H9 (cell line): ENCODE data around the gene RDH12. TPM values are rescaled to one million over a fixed set of nuclear protein-coding genes. Genes with fewer than 3 reads are reported as not detected.

Source experiments
- DNase-seq: peaks from one replicate; pipeline ENCODE4 v3.0.0-alpha.2; 2017
- H2AFZ ChIP-seq: one replicate; pipeline ENCODE4 v1.6.1; 2013; ENCODE audit warnings: mild to moderate bottlenecking, low read length, control low read depth, moderate library complexity
- H2AK5ac ChIP-seq: 2 replicates; pipeline ENCODE4 v1.6.1; 2013; ENCODE audit warnings: low read length, control low read depth, mixed read lengths; ENCODE audit not compliant: insufficient read length
- H2BK120ac ChIP-seq: one replicate; pipeline ENCODE4 v1.6.1; 2013; ENCODE audit warnings: low read depth, mild to moderate bottlenecking, low read length, control low read depth, inconsistent platforms; ENCODE audit not compliant: poor library complexity, severe bottlenecking
- H2BK12ac ChIP-seq: 2 replicates; pipeline ENCODE4 v1.6.1; 2013; ENCODE audit warnings: low read length, control low read depth, mixed read lengths, low read depth; ENCODE audit not compliant: insufficient read length
- H2BK15ac ChIP-seq: 2 replicates; pipeline ENCODE4 v1.6.1; 2013; ENCODE audit warnings: low read depth, low read length, control low read depth
- H2BK20ac ChIP-seq: one replicate; pipeline ENCODE4 v1.6.1; 2013; ENCODE audit warnings: low read depth, mild to moderate bottlenecking, low read length, control low read depth, inconsistent platforms; ENCODE audit not compliant: poor library complexity, severe bottlenecking
- H2BK5ac ChIP-seq: 2 replicates; pipeline ENCODE4 v1.6.1; 2013; ENCODE audit warnings: low read length, control low read depth, mixed read lengths; ENCODE audit not compliant: insufficient read length
- H3K14ac ChIP-seq: 2 replicates; pipeline ENCODE4 v1.6.1; 2013; ENCODE audit warnings: low read length, control low read depth; ENCODE audit not compliant: insufficient read depth
- H3K18ac ChIP-seq: 2 replicates; pipeline ENCODE4 v1.6.1; 2013; ENCODE audit warnings: low read depth, mild to moderate bottlenecking, mixed read lengths, low read length, control low read depth; ENCODE audit not compliant: insufficient read length
- H3K23ac ChIP-seq: 2 replicates; pipeline ENCODE4 v1.6.1; 2013; ENCODE audit warnings: low read length, control low read depth, mixed read lengths, low read depth; ENCODE audit not compliant: insufficient read length
- H3K23me2 ChIP-seq: 2 replicates; pipeline ENCODE4 v1.6.1; 2013; ENCODE audit warnings: low read depth, mild to moderate bottlenecking, mixed read lengths, low read length, control low read depth; ENCODE audit not compliant: insufficient read length, poor library complexity, severe bottlenecking
- H3K27ac ChIP-seq: 2 replicates; pipeline ENCODE4 v1.5.1; 2013; ENCODE audit warnings: low read length, control low read depth, mixed read lengths, low read depth; ENCODE audit not compliant: insufficient read length
- H3K27me3 ChIP-seq: 2 replicates; pipeline ENCODE4 v1.6.1; 2013; ENCODE audit warnings: low read length, control low read depth, inconsistent platforms; ENCODE audit not compliant: insufficient read depth
- H3K4ac ChIP-seq: 2 replicates; pipeline ENCODE4 v1.6.1; 2013; ENCODE audit warnings: low read depth, mild to moderate bottlenecking, control low read depth, inconsistent platforms, low read length, moderate library complexity
- H3K4me1 ChIP-seq: 2 replicates; pipeline ENCODE4 v1.6.1; 2013; ENCODE audit warnings: low read length, control low read depth, inconsistent platforms; ENCODE audit not compliant: insufficient read depth
- H3K4me2 ChIP-seq: 2 replicates; pipeline ENCODE4 v1.6.1; 2013; ENCODE audit warnings: low read length, control low read depth, mixed read lengths; ENCODE audit not compliant: insufficient read length, insufficient read depth
- H3K56ac ChIP-seq: 2 replicates; pipeline ENCODE4 v1.6.1; 2013; ENCODE audit warnings: low read depth, mild to moderate bottlenecking, mixed read lengths, low read length, control low read depth; ENCODE audit not compliant: insufficient read length
- H3K79me1 ChIP-seq: 2 replicates; pipeline ENCODE4 v1.6.1; 2013; ENCODE audit warnings: low read depth, mild to moderate bottlenecking, moderate library complexity, low read length, control low read depth, inconsistent platforms; ENCODE audit not compliant: insufficient read depth, poor library complexity, severe bottlenecking
- H3K79me2 ChIP-seq: 2 replicates; pipeline ENCODE4 v1.6.1; 2013; ENCODE audit warnings: low read length, control low read depth, inconsistent platforms; ENCODE audit not compliant: insufficient read depth
- H3K9ac ChIP-seq: 2 replicates; pipeline ENCODE4 v1.6.1; 2013; ENCODE audit warnings: low read length, control low read depth, mixed read lengths; ENCODE audit not compliant: insufficient read length; ENCODE audit errors: extremely low read depth
- H3K9me3 ChIP-seq: one replicate; pipeline ENCODE4 v1.6.1; 2013; ENCODE audit warnings: low read depth, low read length, inconsistent platforms; ENCODE audit not compliant: control insufficient read depth
- H3T11ph ChIP-seq: one replicate; pipeline ENCODE4 v1.6.1; 2013; ENCODE audit warnings: mild to moderate bottlenecking, low read length, control low read depth, inconsistent platforms
- H4K20me1 ChIP-seq: one replicate; pipeline ENCODE4 v1.6.1; 2013; ENCODE audit not compliant: control insufficient read depth, insufficient read length, insufficient read depth
- H4K5ac ChIP-seq: 2 replicates; pipeline ENCODE4 v1.6.1; 2013; ENCODE audit warnings: low read depth, mild to moderate bottlenecking, mixed read lengths, low read length, control low read depth; ENCODE audit not compliant: insufficient read length
- H4K8ac ChIP-seq: replicated peaks from 2 replicates; pipeline ENCODE4 v1.6.1; 2013; ENCODE audit warnings: low read length, control low read depth, mixed read lengths, low read depth; ENCODE audit not compliant: insufficient read length
- H4K91ac ChIP-seq: 2 replicates; pipeline ENCODE4 v1.6.1; 2013; ENCODE audit warnings: low read depth, mild to moderate bottlenecking, moderate library complexity, mixed read lengths, low read length, control low read depth; ENCODE audit not compliant: insufficient read length
- H3K27ac Mint-ChIP-seq, 3 experiments: 2 replicates in 2 of 3; 3 replicates in 1 of 3; pipeline ENCODE4 v1.8.0; 2020 to 2021; ENCODE audit warnings: mixed read lengths in 3 of 3, mild to moderate bottlenecking in 1 of 3, moderate library complexity in 1 of 3
- H3K27me3 Mint-ChIP-seq: 2 replicates; pipeline ENCODE4 v1.8.0; 2021; ENCODE audit warnings: low read depth, mild to moderate bottlenecking, moderate library complexity, mixed read lengths
- H3K36me3 Mint-ChIP-seq, 3 experiments: 2 replicates in 2 of 3; 3 replicates in 1 of 3; pipeline ENCODE4 v1.8.0; 2020 to 2021; ENCODE audit warnings: low read depth in 3 of 3, mixed read lengths in 3 of 3; ENCODE audit not compliant: insufficient read depth in 1 of 3
- H3K4me1 Mint-ChIP-seq, 2 experiments: 2 replicates each; pipeline ENCODE4 v1.8.0; 2020; ENCODE audit warnings: mixed read lengths in 2 of 2
- H3K4me3 Mint-ChIP-seq, 2 experiments: 2 replicates in 1 of 2; 3 replicates in 1 of 2; pipeline ENCODE4 v1.8.0; 2020 to 2021; ENCODE audit warnings: mild to moderate bottlenecking in 2 of 2, mixed read lengths in 2 of 2, moderate library complexity in 1 of 2
- H3K9me3 Mint-ChIP-seq, 2 experiments: 2 replicates in 1 of 2; 3 replicates in 1 of 2; pipeline ENCODE4 v1.8.0; 2020; ENCODE audit warnings: mild to moderate bottlenecking in 2 of 2, mixed read lengths in 2 of 2, moderate library complexity in 1 of 2
- WGBS: extraction: QIAGEN DNeasy Blood & Tissue Kit; methylation state at CpG from one replicate; pipeline ENCODE4 v1.1.7; 2013; ENCODE audit warnings: missing lambda C conversion rate, low lambda C conversion rate, mixed read lengths; ENCODE audit not compliant: insufficient read length; ENCODE audit errors: extremely low coverage; 5-methylcytosine and 5-hydroxymethylcytosine counted together
- total RNA-seq: library from RNA; stranded (reverse); gene quantifications from 2 replicates; pipeline ENCODE4 v1.2.1, GENCODE V29; 2021
- TF ChIP-seq, protein P1 (sequence below): fragments of 200-600 bp; sonication (generic); conservative IDR thresholded peaks from 3 replicates; pipeline ENCODE4 v1.8.0; 2021; ENCODE audit warnings: antibody characterized with exemption, mild to moderate bottlenecking

RDH12 gene
- total RNA-seq, 1 experiment from 2014 or later = 0.74 TPM

DNA sequence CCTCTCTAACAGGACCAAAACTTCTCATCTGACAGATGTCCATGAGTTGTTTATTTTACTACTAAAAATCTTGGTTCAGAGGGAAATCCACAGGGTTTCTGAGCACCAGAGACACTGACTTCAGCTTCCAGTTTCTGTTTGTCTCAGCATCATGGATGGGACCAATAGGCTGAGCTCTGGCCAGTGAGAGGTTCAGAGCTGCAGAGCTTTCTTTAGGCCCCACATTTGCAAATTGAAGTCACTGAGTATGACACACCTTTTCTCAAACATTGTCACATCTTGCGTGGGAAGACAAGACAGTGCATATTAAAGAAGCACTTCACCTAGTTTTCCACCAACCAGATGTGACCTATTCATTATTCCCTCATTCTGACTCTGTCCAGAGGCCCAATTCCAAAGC lies 45.2 kb downstream of the RDH12 start:
- H2BK20ac ChIP-seq = no peak overlapping the region
- no peak overlapping the region for H3K4ac ChIP-seq
- H2AK5ac ChIP-seq = no peak overlapping the region
- Mint-ChIP-seq H3K4me1 (no peaks in the 10 kb centered on the region), H3K4me3 (no peak overlapping the region), H3K27me3 (no peaks in the 10 kb centered on the region; the same call in 1 of the 2 replicates), H3K27ac (no peak overlapping the region), H3K9me3 (no peaks in the 10 kb centered on the region), H3K36me3 (peaks cover 23 to 37% (median 34%) of the 10 kb centered on the region in 3 experiments; a peak in 6 of 7 replicates)
- no peak overlapping the region for H3T11ph ChIP-seq
- TF ChIP-seq, protein P1, sequence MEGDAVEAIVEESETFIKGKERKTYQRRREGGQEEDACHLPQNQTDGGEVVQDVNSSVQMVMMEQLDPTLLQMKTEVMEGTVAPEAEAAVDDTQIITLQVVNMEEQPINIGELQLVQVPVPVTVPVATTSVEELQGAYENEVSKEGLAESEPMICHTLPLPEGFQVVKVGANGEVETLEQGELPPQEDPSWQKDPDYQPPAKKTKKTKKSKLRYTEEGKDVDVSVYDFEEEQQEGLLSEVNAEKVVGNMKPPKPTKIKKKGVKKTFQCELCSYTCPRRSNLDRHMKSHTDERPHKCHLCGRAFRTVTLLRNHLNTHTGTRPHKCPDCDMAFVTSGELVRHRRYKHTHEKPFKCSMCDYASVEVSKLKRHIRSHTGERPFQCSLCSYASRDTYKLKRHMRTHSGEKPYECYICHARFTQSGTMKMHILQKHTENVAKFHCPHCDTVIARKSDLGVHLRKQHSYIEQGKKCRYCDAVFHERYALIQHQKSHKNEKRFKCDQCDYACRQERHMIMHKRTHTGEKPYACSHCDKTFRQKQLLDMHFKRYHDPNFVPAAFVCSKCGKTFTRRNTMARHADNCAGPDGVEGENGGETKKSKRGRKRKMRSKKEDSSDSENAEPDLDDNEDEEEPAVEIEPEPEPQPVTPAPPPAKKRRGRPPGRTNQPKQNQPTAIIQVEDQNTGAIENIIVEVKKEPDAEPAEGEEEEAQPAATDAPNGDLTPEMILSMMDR = no peak
- no CpG with 5 or more reads among the region's 1 CpG for WGBS
- no peak overlapping the region for H2AFZ ChIP-seq
- H4K8ac ChIP-seq = no peak overlapping the region
- no peak overlapping the region for H3K27ac ChIP-seq
- no peak overlapping the region for H3K56ac ChIP-seq
- no peak overlapping the region for H3K4me2 ChIP-seq
- no peaks in the 10 kb centered on the region; the same call in 1 of the 2 replicates for H3K79me2 ChIP-seq
- H3K79me1 ChIP-seq = no peaks in the 10 kb centered on the region
- H4K5ac ChIP-seq = no peak overlapping the region
- no peaks in the 10 kb centered on the region for H3K27me3 ChIP-seq
- H2BK15ac ChIP-seq = no peak overlapping the region
- no peak overlapping the region for H3K9ac ChIP-seq
- H2BK5ac ChIP-seq = no peak overlapping the region
- no peak overlapping the region for H3K14ac ChIP-seq
- no peak overlapping the region for H3K23ac ChIP-seq
- H3K18ac ChIP-seq = no peak overlapping the region
- no peak overlapping the region for H2BK120ac ChIP-seq
- no peaks in the 10 kb centered on the region for H3K9me3 ChIP-seq
- DNase-seq = no peak
- no peak overlapping the region for H2BK12ac ChIP-seq
- no peak overlapping the region for H4K91ac ChIP-seq
- no peaks in the 10 kb centered on the region for H3K23me2 ChIP-seq
- no peaks in the 10 kb centered on the region for H3K4me1 ChIP-seq
- no peaks in the 10 kb centered on the region for H4K20me1 ChIP-seq
